Heart left ventricle (tissue), 16 donors: ENCODE results near the gene VGLL4. TPM values are rescaled to one million over a fixed set of nuclear protein-coding genes. Genes with fewer than 3 reads are reported as not detected.
A peak's percentile ranks its signal among the peaks of the same experiment; 100 is the strongest.

Experiments used
- ATAC-seq, 4 donors: fragments of 200-7000 bp; cut with Tn5 transposase; one replicate each; pipeline ENCODE4 v1.9.1; 2020 to 2022; ENCODE audit warnings: moderate library complexity in 4 of 4, mild to moderate bottlenecking in 3 of 4, moderate number of reproducible peaks in 1 of 4
- DNase-seq, 5 donors: peaks; one replicate each; pipeline ENCODE4 v3.0.0-alpha.2; 2020
- H3K27ac ChIP-seq, 12 donors: fragments of 200-600 bp; sonication (generic) in 4 of 12; one replicate each; pipeline versions ENCODE4 v1.5.0 to v1.8.0; 2016 to 2022; ENCODE audit warnings: mild to moderate bottlenecking in 2 of 12
- H3K27me3 ChIP-seq, 9 donors: fragments of 200-600 bp; sonication (generic) in 2 of 9; one replicate each; pipeline versions ENCODE4 v1.5.1 to v1.8.0; 2016 to 2022; ENCODE audit warnings: mild to moderate bottlenecking in 3 of 9
- H3K36me3 ChIP-seq, 9 donors: fragments of 200-600 bp; sonication (generic) in 2 of 9; one replicate each; pipeline versions ENCODE4 v1.5.0 to v1.8.0; 2018 to 2022; ENCODE audit warnings: mild to moderate bottlenecking in 2 of 9
- H3K4me1 ChIP-seq, 12 donors: fragments of 200-600 bp; sonication (generic) in 4 of 12; one replicate each; pipeline versions ENCODE4 v1.5.0 to v1.8.0; 2016 to 2022; ENCODE audit warnings: mild to moderate bottlenecking in 3 of 12
- H3K4me3 ChIP-seq, 12 donors: fragments of 200-600 bp; sonication (generic) in 4 of 12; one replicate each; pipeline versions ENCODE4 v1.5.0 to v1.8.0; 2017 to 2022; ENCODE audit warnings: mild to moderate bottlenecking in 9 of 12, moderate library complexity in 4 of 12
- H3K9me3 ChIP-seq, 12 donors: fragments of 200-600 bp; sonication (generic) in 4 of 12; one replicate each; pipeline versions ENCODE4 v1.5.0 to v1.8.0; 2016 to 2022; ENCODE audit warnings: mild to moderate bottlenecking in 1 of 12
- POLR2A ChIP-seq, 2 donors: fragments of 450-650 bp; IDR thresholded peaks; one replicate each; pipeline ENCODE4 v1.6.1; 2017; ENCODE audit warnings: antibody characterized with exemption in 2 of 2, mild to moderate bottlenecking in 2 of 2, moderate library complexity in 2 of 2
- WGBS, 4 donors: extraction: QIAGEN DNeasy Blood & Tissue Kit in 2 of 4; methylation state at CpG; one replicate each; pipeline versions ENCODE4 v1.1.5 to v1.1.7; 2013 to 2018; 5-methylcytosine and 5-hydroxymethylcytosine counted together
- intact Hi-C, 10 donors: fragments of 100-400 bp; cut with DNase I; formaldehyde crosslinking; loops; one replicate each; pipeline versions ENCODE4 v1.11.1 to v1.14.2; 2022
- long read RNA-seq, 3 donors: library from polyadenylated mRNA; unstranded; transcript quantifications; one replicate each; pipeline ENCODE4 v2.0.0, GENCODE V29; 2020 to 2021
- polyA plus RNA-seq, 2 donors: library from polyadenylated mRNA; stranded (reverse); fragments of 200-250 nt; gene quantifications; one replicate each; pipeline ENCODE4 v1.2.3, GENCODE V29; 2013
- total RNA-seq, 9 donors: library from RNA; depleted of rRNA in 2 of 9; stranded (reverse); fragments of >200 nt in 2 of 9; fragmentation: NEBNext Ultra II Directional in 3 of 9; extraction: Animal tissue kit (Norgen Biotek cat#: 25700) in 3 of 9; gene quantifications; one replicate each; pipeline versions ENCODE4 v1.1.0 to v1.2.4, GENCODE V29; 2016 to 2023
- TF ChIP-seq, protein P1 (sequence below), 12 donors: fragments of 200-600 bp; sonication (generic) in 4 of 12; IDR thresholded peaks; one replicate each; pipeline versions ENCODE4 v1.5.0 to v1.8.0; 2018 to 2022; ENCODE audit warnings: antibody characterized with exemption in 12 of 12, mild to moderate bottlenecking in 5 of 12
- donor health status: ischemic (EF 13 %, LVEDD 7.1; RV severe dilation, severe dysfunction).
- donor health status: healthy with polysubstance abuse.
- donor health status: DM: no; HTN: yes; CAD: no.
- donor health status: DM: no; HTN: no; CAD: no.
- donor health status: ischemic (EF 25% LVEDD 6.9; RV normal size, moderate dysfunction).
- donor health status: ischemic (EF 25% LVEDD 5.7; RV mildly dilated, moderate dysfunction).
- donor health status: healthy.
- donor health status: DM: yes; HTN: yes; CAD: no.
- donor health status: ischemic (EF 35%, LVEDD 5.7; RV mildly dilated, moderate dysfunction).
- donor health status: nonischemic (EF 11% LVEDD 7.7; RV severe dilation, severe dysfunction).
- donor health status: DM: yes; HTN: yes; CAD: no.
- donor health status: PGD.
- donor health status: ischemic (EF 29% LVEDD 5.4; RV normal size, mild dysfunction).
- donor health status: nonischemic (EF 23%, LVEDD 6.1; RV moderate dilation, normal function).

The VGLL4 gene, protein sequence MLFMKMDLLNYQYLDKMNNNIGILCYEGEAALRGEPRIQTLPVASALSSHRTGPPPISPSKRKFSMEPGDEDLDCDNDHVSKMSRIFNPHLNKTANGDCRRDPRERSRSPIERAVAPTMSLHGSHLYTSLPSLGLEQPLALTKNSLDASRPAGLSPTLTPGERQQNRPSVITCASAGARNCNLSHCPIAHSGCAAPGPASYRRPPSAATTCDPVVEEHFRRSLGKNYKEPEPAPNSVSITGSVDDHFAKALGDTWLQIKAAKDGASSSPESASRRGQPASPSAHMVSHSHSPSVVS
- total RNA-seq (10 to 100 TPM; 24.0 to 40.4 (median 32.6) TPM), polyA plus RNA-seq (10 to 100 TPM; 24.5 to 25.8 TPM)
- long read RNA-seq, donor 1, partial matches to known transcripts: 5 of 22 reads
- long read RNA-seq, donor 1, other reads (novel, unspliced or antisense): 12 of 22 reads
- long read RNA-seq, donor 2, transcript VGLL4-211 (5 exons, 1,377 nt): major isoform, 26 of 59 reads
- long read RNA-seq, donor 2, partial matches to known transcripts: 3 of 59 reads
- long read RNA-seq, donor 2, other reads (novel, unspliced or antisense): 28 of 59 reads
- long read RNA-seq, donor 3, partial matches to known transcripts: 2 of 18 reads
- long read RNA-seq, donor 3, other reads (novel, unspliced or antisense): 14 of 18 reads

DNA sequence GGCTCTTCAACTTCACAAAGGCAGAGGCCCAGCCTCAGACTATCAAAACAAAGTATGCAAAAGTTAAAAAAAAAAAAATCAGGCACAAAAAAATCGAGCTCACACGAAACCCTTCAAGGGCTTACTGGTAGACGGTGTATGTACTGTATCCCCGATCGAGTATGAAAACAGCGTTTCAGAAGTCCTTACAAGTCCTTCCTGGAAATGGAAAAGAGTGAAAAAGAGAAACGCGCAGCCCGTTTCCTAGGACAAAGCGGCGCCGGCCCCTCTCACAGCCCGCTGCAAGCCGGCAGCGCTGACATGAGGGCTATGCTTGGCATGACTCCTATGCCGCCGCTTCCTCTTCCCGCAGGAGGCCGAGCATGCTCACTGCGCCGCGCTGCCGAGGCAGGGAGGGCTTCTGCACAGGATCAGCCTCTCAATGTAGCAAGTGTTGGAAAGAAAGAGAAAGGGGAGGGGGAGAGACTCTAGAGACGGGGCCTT, at the start of gene VGLL4:
Gene VGLL4 (minus strand): TSS at position 311 of the 483 bp plus-strand sequence. CDS start 397 bp downstream, outside the sequence.
- Histone ChIP-seq H3K27ac (peak within 1 kb of the TSS; percentile 74 to 97 (median 94)), H3K36me3 (no peaks in the 10 kb centered on the region), H3K4me3 (peak within 1 kb of the TSS; percentile 47 to 82 (median 73)), H3K27me3 (no peaks in the 10 kb centered on the region), H3K4me1 (peaks cover 9 to 37% (median 31%) of the 10 kb centered on the region in 12 donors), H3K9me3 (no peaks in the 10 kb centered on the region)
- DNase-seq (peak; percentile 89 to 95 (median 94)), ATAC-seq (peak; percentile 89 to 92 (median 91))
- 0% methylated on average over 23 to 24 of the region's 24 CpGs for WGBS, 4 donors
- TF ChIP-seq POLR2A (IDR thresholded peaks at IDR 0.05): peak in 1 of 2 donors; percentile 73
- TF ChIP-seq, protein P1, sequence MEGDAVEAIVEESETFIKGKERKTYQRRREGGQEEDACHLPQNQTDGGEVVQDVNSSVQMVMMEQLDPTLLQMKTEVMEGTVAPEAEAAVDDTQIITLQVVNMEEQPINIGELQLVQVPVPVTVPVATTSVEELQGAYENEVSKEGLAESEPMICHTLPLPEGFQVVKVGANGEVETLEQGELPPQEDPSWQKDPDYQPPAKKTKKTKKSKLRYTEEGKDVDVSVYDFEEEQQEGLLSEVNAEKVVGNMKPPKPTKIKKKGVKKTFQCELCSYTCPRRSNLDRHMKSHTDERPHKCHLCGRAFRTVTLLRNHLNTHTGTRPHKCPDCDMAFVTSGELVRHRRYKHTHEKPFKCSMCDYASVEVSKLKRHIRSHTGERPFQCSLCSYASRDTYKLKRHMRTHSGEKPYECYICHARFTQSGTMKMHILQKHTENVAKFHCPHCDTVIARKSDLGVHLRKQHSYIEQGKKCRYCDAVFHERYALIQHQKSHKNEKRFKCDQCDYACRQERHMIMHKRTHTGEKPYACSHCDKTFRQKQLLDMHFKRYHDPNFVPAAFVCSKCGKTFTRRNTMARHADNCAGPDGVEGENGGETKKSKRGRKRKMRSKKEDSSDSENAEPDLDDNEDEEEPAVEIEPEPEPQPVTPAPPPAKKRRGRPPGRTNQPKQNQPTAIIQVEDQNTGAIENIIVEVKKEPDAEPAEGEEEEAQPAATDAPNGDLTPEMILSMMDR (IDR thresholded peaks at IDR 0.05): peak in 2 of 12 donors; percentile 36 to 42
- intact Hi-C loops: loop anchor here in 9 of 10 donors (2.0 to 10.0 kb wide), 16 partner anchors 41 to 251 kb away; no protein-coding TSS in a partner anchor

DNA sequence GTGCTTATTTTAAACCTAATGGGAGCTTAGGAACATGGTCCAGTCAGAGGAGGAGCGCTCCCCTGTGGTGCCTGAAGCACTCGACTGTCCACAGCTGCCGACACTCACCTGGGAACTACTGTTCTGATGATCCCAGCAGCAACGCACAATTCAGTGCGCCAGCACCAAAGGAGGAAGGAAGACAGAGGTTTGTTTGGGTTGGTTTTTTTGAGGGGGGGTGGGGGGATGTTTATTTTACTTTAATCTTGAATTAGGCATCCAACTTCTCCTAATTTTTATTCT, 48.8 kb upstream of the VGLL4 start:
- DNase-seq (no peak), ATAC-seq (no peak)
- no peak overlapping the region for H3K4me3 ChIP-seq
- H3K4me1 ChIP-seq: peaks cover 0 to 14% (median 4%) of the 10 kb centered on the region in 12 donors
- H3K36me3 ChIP-seq: peaks cover 0 to 6% (median 0%) of the 10 kb centered on the region in 9 donors
- WGBS, 4 donors: 60 to 90% (median 73%) methylated on average over 5 of the region's 5 CpGs
- intact Hi-C loops: no loop called here
- no peak overlapping the region for H3K27ac ChIP-seq
- no peaks in the 10 kb centered on the region for H3K27me3 ChIP-seq
- no peak for TF ChIP-seq POLR2A (IDR thresholded peaks at IDR 0.05)
- TF ChIP-seq, protein P1 (IDR thresholded peaks at IDR 0.05): no peak
- H3K9me3 ChIP-seq: no peaks in the 10 kb centered on the region

DNA sequence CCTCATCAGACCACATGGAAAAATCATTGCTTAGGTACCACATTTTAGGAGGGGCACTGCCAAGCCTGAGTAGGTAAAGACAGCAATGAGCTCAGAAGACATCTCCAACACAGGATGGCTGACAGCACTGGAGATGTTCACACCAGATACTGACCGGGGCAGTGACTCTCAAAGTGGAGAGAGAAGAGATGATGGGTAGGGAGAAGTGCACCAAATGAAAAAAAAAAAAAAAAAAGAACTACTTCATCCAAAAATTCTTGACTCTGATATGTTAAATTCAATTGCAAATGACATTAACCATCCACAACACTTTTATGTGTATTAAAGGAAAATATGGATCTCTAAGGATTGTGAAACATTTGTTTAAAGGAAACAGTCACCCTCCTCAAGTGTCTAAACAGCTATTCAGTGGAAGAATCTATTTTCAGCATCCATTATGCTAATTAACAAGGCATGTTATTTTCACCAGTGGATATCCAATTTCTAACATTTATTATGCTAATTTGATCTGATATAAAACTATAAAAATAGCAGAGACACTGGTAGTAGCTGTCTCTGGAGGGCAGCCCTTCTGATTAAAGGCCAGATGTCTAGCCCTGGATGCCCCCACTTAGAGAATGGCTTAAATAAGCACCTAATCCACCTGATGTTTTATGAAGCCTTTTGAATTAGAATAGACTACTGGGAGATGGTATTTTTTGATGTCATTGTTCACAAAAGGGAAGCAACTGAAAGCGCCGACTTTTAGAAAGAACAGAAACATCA, 48.2 kb upstream of the VGLL4 start:
- no peak overlapping the region for H3K4me3 ChIP-seq
- intact Hi-C loops: no loop called here
- H3K27me3 ChIP-seq: no peaks in the 10 kb centered on the region
- 81 to 95% (median 87%) methylated on average over 3 of the region's 3 CpGs for WGBS, 4 donors
- no peak for ATAC-seq
- H3K4me1 ChIP-seq: peaks cover 0 to 14% (median 4%) of the 10 kb centered on the region in 12 donors
- TF ChIP-seq, protein P1 (IDR thresholded peaks at IDR 0.05): no peak
- no peak for TF ChIP-seq POLR2A (IDR thresholded peaks at IDR 0.05)
- no peak for DNase-seq
- H3K9me3 ChIP-seq: no peaks in the 10 kb centered on the region
- H3K36me3 ChIP-seq: peaks cover 0 to 6% (median 0%) of the 10 kb centered on the region in 9 donors
- no peak overlapping the region for H3K27ac ChIP-seq
